ENCODE measurements around the gene UBA52.

- TF ChIP-seq ATF2 (IDR thresholded peaks at IDR 0.05; ENCODE audit: low read length): no peak
- no peak for TF ChIP-seq CREM (IDR thresholded peaks at IDR 0.05; ENCODE audit: low read depth)
- no peak for TF ChIP-seq ASH2L (IDR thresholded peaks at IDR 0.05; ENCODE audit: borderline replicate concordance, low read depth)
- no peak for TF ChIP-seq POLR2AphosphoS5 (IDR thresholded peaks at IDR 0.05; ENCODE audit: low read length)
- TF ChIP-seq CTCF (IDR thresholded peaks at IDR 0.05 in 2 of 3, conservative IDR thresholded peaks at IDR 0.05 in 1 of 3; ENCODE audit: control insufficient read depth in 2 of 3, extremely low read depth in 1 of 3, insufficient read depth in 1 of 3, low read depth in 3 of 3, low read length in 3 of 3): no peak
Observed at GRCh38 chr19:18529782-18530181, 41.9 kb upstream of the UBA52 start.
